GM19395 (cell line): ENCODE results near the gene PPP1R17.

ENCODE experiments used
- ATAC-seq: cut with Tn5 transposase; IDR thresholded peaks from one replicate; pipeline ENCODE4 v1.9.1; 2021; ENCODE audit warnings: mild to moderate bottlenecking, moderate library complexity; ENCODE audit not compliant: unreplicated experiment

The PPP1R17 gene

GRCh38 chr7:31687024-31687748, at the start of gene PPP1R17:
Gene PPP1R17 (plus strand): TSS chr7:31687215. CDS start chr7:31692442, 5,227 bp downstream.
- no peak for ATAC-seq

GRCh38 chr7:31640381-31640780, 46.6 kb upstream of the PPP1R17 start:
- no peak for ATAC-seq

GRCh38 chr7:31642681-31643115, 44.3 kb upstream of the PPP1R17 start:
- ATAC-seq = no peak

GRCh38 chr7:31646942-31647341, 40.1 kb upstream of the PPP1R17 start:
- no peak for ATAC-seq

GRCh38 chr7:31647511-31647910, 39.5 kb upstream of the PPP1R17 start:
- no peak for ATAC-seq

- ATAC-seq = no peak
Measured at GRCh38 chr7:31648288-31648687, 38.7 kb upstream of the PPP1R17 start.

GRCh38 chr7:31648880-31649279, 38.1 kb upstream of the PPP1R17 start:
- no peak for ATAC-seq

- no peak for ATAC-seq
Measured at GRCh38 chr7:31651234-31652062, 35.6 kb upstream of the PPP1R17 start.

- ATAC-seq = no peak
Measured at GRCh38 chr7:31652063-31652326, 35.0 kb upstream of the PPP1R17 start.

- ATAC-seq = no peak
Measured at GRCh38 chr7:31663072-31663471, 23.9 kb upstream of the PPP1R17 start.

GRCh38 chr7:31664890-31665289, 22.1 kb upstream of the PPP1R17 start:
- ATAC-seq = no peak

- no peak for ATAC-seq
Measured at GRCh38 chr7:31665546-31665945, 21.5 kb upstream of the PPP1R17 start.

GRCh38 chr7:31669461-31669860, 17.6 kb upstream of the PPP1R17 start:
- no peak for ATAC-seq

GRCh38 chr7:31679574-31680305, 7.3 kb upstream of the PPP1R17 start:
- no peak for ATAC-seq

- ATAC-seq = no peak
Measured at GRCh38 chr7:31683445-31684225, 3.4 kb upstream of the PPP1R17 start.

GRCh38 chr7:31688372-31688771, 1.4 kb downstream of the PPP1R17 start:
- ATAC-seq = peak; percentile 97

- ATAC-seq = peak; percentile 13
Measured at GRCh38 chr7:31688996-31689395, 2.0 kb downstream of the PPP1R17 start.

GRCh38 chr7:31690935-31691334, 3.9 kb downstream of the PPP1R17 start:
- ATAC-seq = no peak

GRCh38 chr7:31692451-31692850, 5.4 kb downstream of the PPP1R17 start:
- no peak for ATAC-seq

- no peak for ATAC-seq
Measured at GRCh38 chr7:31692871-31693270, 5.9 kb downstream of the PPP1R17 start.
